GM19099 (cell line): ENCODE measurements around the gene DYRK1A.

ENCODE experiments used
- POLR2A ChIP-seq: IDR thresholded peaks from 3 replicates; pipeline ENCODE4 v1.6.1; 2011; ENCODE audit warnings: low read depth; ENCODE audit not compliant: insufficient read length; ENCODE audit errors: extremely low read depth

The DYRK1A gene

GRCh38 chr21:37357691-37358090 lies 8.9 kb upstream of the DYRK1A start:
- TF ChIP-seq POLR2A = no peak

GRCh38 chr21:37358397-37358796 lies 8.2 kb upstream of the DYRK1A start:
- no peak for TF ChIP-seq POLR2A

GRCh38 chr21:37363936-37364335 lies 2.6 kb upstream of the DYRK1A start:
- TF ChIP-seq POLR2A = no peak

GRCh38 chr21:37364722-37365121 lies 1.9 kb upstream of the DYRK1A start:
- TF ChIP-seq POLR2A = no peak

GRCh38 chr21:37365517-37366481 lies 774 bp upstream of the DYRK1A start:
- peak; percentile 73 for TF ChIP-seq POLR2A

- TF ChIP-seq POLR2A = no peak
Observed at GRCh38 chr21:37367336-37367702, 746 bp downstream of the DYRK1A start.

GRCh38 chr21:37367703-37368540 lies 1.3 kb downstream of the DYRK1A start:
- peak; percentile 61 for TF ChIP-seq POLR2A

- TF ChIP-seq POLR2A = no peak
Observed at GRCh38 chr21:37368541-37369279, 2.1 kb downstream of the DYRK1A start.

GRCh38 chr21:37369307-37369854 lies 2.8 kb downstream of the DYRK1A start:
- no peak for TF ChIP-seq POLR2A

GRCh38 chr21:37370152-37371040 lies 3.8 kb downstream of the DYRK1A start:
- no peak for TF ChIP-seq POLR2A

- no peak for TF ChIP-seq POLR2A
Observed at GRCh38 chr21:37371041-37371397, 4.4 kb downstream of the DYRK1A start.

- TF ChIP-seq POLR2A = no peak
Observed at GRCh38 chr21:37372127-37372731, 5.7 kb downstream of the DYRK1A start.

GRCh38 chr21:37372951-37373350 lies 6.4 kb downstream of the DYRK1A start:
- TF ChIP-seq POLR2A = no peak
